SK-N-DZ (cell line): Measurements from ENCODE around the gene CHRNA10. TPM values are rescaled to one million over a fixed set of nuclear protein-coding genes. Genes with fewer than 3 reads are reported as not detected.

Experiments used
- DNase-seq: peaks from one replicate; pipeline ENCODE4 v3.0.0-alpha.2; 2015; ENCODE audit warnings: low spot score
- polyA plus RNA-seq, 2 experiments: library from polyadenylated mRNA; depleted of rRNA; stranded (reverse); fragments of >200 nt; gene quantifications; 2 replicates each; pipeline ENCODE4 v1.2.3, GENCODE V29; 2014

Gene CHRNA10
- 0.63 and 1.4 TPM in 2 replicates for polyA plus RNA-seq (2014; cell fraction: cytosol; rRNA removed)
- 3.5 and 3.7 TPM in 2 replicates for polyA plus RNA-seq (2014; cell fraction: nucleus; rRNA removed)

DNA sequence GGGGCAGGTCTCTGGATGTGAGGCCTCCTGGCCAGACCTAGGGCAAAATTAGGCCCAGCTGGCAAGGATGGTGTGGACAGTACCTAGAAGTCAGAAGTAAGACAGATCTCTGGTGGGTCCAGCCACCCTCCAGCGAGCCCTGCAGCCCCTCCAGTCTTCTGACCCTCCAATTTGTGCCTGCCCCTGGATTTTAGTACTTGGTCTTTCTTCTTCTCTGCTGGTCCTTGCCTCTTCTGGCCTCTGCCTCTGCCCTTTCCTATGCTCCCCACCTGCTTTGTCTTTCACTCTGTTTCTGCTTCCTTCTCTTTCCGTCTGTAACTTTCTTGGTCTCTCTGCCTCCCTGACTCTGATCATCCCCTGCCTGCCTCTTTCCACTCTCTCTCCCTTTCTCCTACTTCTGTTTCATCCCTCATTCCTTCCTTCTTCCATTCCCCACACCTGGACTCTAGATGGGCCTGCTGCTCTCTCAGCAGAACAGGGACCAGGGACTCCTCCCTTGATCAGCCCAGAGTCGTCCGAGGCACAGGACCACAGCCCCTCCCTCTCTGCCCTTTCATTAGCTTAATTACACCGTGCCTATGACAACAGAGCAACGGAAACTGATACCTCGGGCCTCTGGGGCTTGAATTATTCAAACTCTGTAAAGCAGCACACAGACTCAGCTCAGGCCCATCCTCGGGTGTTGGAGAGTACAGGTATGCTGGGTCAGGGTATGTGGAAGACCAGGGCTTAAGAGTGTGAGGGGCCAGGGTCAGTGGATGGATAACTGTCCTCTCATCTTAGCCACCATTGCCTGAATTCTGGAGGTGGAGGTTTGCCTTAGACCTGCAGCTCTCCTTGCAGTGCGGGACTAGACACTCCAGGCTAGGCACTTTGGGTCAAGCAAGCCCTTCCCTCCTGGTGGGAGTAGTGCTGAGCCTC is at the start of gene CHRNA10:
Gene CHRNA10, minus strand, starts transcription at position 51 of the 921 bp plus-strand sequence. CDS start 72 bp downstream, outside the sequence.
- no peak for DNase-seq

DNA sequence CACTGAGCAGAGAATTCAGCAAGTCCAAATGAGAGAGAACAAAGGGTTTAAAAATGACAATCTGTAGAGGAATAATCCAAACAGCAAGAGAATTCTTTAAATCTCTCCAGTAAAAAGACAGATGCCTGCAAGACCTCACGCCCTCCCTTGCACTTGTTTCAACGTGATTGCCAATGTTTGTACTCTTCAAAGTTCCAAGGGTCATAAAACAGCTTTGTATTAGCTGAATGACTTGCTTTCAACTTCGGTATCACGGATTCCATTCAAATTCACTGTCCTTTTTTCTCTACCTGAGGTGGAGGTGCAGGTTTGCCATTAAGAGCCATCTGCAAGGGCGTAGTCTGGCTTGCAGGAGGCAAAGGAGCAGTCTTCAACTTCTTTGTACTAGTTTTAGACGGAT is 41.1 kb upstream of the CHRNA10 start:
- DNase-seq = no peak

GRCh38 chr11:3710485-3711259 is 39.5 kb upstream of the CHRNA10 start:
- no peak for DNase-seq

DNA sequence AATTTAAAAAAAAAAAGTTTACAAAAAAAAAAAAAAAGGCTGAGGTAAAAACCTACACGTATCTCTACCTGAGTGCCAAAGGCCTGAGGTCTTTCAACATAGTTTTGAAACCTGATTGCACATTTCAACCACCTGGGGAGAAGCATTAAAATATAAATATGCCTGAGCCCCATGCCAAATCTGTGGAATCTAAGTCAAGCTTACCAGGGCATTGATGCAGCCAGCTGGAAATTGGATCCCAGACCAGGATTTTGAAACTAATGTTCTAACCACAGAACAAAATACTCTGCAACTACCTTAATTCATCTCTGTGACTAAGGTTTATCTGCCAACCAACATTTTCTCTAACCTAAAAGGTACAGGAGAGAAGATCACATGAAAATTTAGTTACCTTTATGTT is 38.8 kb upstream of the CHRNA10 start:
- DNase-seq = no peak

GRCh38 chr11:3707176-3707575 is 36.0 kb upstream of the CHRNA10 start:
- no peak for DNase-seq

- DNase-seq = no peak
Measured at GRCh38 chr11:3703383-3703782, 32.2 kb upstream of the CHRNA10 start.

GRCh38 chr11:3700910-3701309 is 29.7 kb upstream of the CHRNA10 start:
- no peak for DNase-seq

DNA sequence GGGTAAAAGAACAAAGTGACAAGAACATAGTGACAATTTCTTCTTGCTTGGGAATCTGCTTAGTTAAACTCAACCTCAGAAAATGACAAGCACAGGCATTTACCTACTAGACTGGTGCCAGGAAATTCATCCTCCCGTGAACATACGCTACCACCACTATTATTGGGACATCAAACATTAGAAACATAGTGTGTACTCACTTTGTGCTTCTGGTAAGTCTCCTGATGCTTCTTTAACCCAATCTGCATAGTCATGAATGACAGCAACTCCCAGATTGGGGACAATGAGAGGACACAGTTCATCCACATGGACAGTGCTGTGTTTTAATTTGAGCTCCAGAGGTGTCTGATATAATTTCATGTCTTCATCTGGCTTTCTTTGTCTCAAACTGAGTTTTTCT is 29.2 kb upstream of the CHRNA10 start:
- no peak for DNase-seq

DNA sequence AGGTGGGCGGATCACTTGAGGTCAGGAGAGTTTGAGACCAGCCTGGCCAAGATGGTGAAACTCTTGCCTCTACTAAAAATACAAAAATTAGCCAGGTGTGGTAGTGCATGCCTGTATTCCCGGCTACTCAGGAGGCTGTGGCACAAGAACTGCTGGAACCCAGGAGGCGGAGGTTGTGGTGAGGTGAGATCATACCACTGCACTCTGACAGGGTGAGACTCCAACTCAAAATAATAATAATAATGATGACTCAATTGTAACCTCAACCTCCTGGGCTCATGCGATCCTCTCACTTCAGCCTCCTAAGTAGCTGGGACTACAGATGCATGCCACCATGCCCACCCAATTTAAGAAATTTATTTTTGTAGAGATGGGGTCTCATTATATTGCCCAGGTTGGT is 15.6 kb upstream of the CHRNA10 start:
- DNase-seq = no peak

DNA sequence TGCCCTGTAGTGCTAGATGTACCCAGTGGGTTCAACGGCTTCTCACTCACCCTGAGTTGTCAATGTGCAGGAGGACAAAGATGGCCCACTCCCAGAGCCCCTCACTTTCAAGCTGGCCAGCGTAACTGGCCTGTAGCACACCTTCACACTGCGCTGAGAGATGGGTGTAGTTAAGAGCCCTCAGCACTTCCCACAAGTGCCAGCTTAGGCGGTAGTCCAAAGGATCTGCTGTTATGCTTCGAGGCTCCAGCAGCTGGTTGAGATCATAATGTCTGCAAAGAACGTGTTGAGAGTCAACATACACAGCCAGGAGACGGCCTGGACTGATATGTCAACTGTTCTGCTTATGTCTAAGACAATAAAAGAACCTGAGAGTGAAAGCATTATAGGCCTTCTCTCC is 14.7 kb upstream of the CHRNA10 start:
- no peak for DNase-seq

GRCh38 chr11:3684819-3685172 is 13.6 kb upstream of the CHRNA10 start:
- no peak for DNase-seq

DNA sequence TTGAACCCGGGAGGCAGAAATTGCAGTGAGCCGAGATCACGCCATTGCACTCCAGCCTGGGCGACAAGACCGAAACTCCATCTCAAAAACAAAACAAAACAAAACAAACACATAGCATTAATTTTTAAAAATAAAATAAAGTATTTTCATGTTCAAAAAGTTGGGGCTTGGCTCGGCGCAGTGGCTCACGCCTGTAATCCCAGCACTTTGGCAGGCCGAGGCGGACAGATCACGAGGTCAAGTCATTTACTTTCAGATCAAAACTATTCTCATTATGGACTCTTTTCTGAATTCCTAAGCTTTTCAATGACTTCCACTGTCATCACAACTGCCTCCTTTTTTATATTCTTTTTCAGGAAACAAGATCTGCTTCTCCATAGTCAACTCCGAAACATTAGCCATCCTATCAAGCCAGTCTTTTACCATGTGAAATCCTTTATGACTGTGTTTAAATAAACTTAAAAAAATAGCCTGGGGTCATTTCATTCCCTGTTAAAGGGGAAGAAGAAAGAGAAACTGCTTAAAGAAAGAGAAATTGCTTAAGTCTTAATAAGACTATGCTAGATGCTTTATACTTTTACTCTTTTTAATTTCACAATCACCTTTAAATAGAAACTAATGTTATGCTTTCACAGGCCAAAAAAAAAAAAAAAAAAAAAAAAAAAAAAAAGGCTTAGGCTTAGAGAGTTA is 13.1 kb upstream of the CHRNA10 start:
- DNase-seq = no peak

DNA sequence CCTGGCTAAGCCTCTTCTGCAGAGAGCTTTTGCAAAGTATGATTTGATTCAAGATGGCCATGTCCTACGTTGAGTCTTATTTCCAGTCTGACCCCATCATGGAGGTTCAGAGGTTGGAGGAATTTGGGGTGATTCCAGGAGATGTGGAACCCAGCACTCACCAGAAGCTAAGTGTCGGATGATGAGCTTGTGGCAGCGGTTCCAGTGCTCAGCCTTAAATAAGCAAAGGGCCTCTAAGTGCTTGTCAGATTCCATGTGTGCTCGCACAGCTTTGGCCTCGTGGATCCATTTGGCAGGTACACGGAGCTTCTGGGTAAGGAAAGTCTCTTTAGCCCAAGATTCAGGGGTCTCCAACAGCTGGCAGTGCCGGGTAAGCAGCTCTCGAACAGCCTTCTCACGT is 11.9 kb upstream of the CHRNA10 start:
- DNase-seq = no peak

- no peak for DNase-seq
Measured at GRCh38 chr11:3679077-3679476, 7.9 kb upstream of the CHRNA10 start.

DNA sequence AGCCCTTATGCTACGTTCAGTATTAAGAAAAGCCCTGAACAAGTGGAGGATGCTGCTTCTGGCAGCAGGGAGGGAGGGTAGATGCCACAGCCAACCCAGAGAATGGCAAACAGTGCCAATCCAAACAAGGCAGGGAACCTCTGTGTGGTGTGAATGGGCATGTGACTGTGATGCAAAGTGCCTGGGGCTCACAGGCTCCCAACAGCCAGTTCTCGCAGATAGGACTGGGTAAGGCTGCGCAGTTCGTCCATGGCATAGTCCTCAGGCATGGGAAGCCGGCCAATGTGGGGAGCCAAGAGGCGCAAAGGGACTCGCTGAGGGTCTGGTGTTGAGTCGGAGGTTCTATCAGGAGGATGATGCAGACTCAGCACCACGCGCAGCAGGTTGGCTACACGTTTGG is 4.8 kb upstream of the CHRNA10 start:
- no peak for DNase-seq

- no peak for DNase-seq
Measured at GRCh38 chr11:3674189-3674588, 3.0 kb upstream of the CHRNA10 start.

DNA sequence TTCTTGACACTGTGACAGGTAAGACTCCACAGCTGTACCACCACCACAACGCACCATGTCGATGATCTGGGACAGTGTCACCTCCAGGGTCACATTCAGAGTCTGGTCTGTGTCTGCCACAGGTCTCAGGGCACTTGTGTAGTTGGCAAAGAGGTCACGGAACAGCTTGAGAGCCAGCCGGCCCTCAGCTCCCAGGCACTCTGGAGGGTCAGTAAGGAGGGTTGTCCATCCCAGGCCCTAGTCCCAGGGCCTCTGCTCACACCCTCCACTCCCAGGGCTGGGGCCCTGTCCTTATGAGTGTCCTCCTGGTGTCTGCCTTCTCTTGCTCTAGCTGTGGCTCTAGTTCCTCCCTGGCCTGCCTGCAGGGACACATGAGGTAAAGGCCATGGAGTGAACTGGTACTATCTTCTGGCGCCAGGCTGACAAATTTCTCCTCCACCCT is 1.4 kb downstream of the CHRNA10 start:
- no peak for DNase-seq

DNA sequence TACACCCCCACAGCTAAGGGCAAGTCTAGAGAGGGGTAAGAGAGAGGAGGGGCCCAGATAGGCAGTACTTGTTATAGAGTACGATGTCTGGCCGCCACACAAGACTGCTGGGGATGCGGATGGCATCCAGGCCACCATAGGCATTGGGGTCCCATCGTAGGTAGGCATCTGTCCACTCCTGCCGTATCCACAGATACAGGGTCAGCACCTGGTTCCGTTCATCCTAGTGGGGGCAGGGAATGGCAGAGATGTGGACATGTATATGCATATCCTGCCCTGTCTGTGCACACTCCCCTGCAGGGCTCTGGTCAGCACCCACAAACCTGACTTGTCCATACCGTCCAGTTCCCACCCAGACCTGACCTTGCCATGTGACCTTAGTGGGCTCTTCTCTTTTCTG is 2.1 kb downstream of the CHRNA10 start:
- no peak for DNase-seq

- no peak for DNase-seq
Measured at GRCh38 chr11:3667149-3668035, 3.8 kb downstream of the CHRNA10 start.

- DNase-seq = no peak
Measured at GRCh38 chr11:3666023-3666530, 5.1 kb downstream of the CHRNA10 start.
